ENCODE results near the gene ABCC8.

The ABCC8 gene

DNA sequence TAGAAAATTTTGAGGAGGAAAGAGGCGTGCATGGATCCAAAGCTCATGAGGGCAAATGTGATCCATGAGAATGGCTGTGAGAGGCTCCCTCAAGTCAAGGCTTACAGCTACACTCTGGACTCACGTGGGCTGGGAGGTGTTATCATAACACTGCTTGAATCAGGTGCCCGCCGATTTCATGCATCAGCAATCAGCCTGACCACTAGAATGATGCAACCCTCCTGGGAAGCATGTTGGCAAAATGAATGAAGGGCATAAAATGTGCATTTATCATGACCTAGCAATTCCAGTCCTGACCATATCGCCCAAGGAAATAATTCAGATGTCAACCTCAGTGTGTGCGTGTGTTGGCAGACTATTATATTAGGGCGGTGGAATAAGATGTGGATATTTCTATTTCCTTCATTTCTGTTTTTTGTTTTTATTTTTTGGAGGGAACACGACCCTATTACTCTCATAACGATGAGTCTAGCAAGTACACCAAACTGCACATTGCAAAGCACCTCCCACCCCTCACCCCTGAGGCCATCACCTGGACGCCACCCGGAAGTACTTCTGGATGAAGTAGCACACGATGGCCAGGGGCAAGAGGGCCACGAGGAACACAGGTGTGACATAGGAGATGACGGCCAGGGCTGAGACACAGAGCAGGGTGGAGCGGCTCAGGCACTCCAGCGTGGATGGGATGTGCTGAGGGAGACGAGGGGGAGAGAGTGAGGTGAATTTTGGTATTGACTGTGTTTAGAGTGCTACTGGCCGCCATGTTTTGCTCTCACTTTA is 72.5 kb downstream of the ABCC8 start:
- no peak for DNase-seq (ENCODE audit: low spot score)

DNA sequence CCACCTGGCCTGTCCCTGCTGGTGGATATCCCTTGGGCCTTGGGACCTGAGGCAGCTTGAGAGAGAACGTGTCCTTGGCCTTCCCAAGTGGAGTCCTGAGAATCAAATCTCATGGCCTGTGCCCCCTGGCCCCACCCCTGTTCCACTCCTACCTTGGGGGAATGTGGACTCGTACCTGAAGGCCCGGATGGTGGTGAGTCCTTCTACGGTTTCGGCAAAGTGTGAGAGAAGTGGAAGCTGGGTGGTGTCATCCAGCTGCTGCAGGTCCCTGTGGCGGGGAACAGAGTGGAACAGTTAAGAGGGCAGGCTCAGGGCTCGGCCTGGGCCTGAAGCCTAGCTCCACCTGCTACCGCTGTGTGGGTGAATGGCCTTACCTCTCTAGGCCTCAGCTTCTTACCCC is 74.2 kb downstream of the ABCC8 start:
- DNase-seq (ENCODE audit: low spot score), result no peak

DNA sequence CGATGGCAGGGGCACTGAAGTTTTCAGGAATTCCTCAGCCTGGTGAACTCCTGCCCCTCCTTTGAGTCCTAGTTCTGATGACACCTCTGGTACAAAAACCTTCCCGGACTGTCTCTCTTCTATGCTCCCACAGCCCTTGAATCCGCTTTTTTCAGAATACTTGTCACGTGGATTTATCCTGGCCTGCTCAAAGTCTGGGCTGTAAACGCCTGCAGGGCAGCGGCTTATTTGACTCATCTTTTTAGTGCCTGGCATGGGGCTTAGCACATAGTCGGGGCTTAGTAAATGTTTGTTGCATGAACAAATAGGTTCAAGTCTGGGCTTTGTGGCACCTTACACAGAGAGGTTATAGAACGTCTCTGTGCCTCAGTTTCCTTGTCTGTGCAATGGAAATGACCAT is 74.8 kb downstream of the ABCC8 start:
- no peak for DNase-seq (ENCODE audit: low spot score)

DNA sequence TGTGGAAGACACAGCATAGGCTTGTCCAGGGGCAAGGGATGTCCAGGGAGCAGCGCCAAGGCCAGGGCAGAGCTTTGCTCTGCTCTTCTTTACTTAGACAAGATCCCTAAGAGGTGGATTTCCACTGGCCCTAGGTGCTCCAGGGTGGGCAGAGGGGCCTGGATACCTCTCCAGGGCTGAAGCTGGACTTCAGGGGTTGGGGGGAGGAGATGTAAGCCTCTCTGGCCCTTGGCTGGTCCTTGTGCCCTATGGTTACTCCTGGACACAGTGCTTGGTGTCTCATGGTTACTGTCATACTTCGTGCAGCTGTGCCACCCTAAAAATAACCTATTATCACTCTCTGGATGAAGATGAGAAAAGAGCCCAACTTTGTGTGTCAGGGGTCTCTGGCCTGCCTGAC is 75.3 kb downstream of the ABCC8 start:
- DNase-seq (ENCODE audit: low spot score), result no peak

DNA sequence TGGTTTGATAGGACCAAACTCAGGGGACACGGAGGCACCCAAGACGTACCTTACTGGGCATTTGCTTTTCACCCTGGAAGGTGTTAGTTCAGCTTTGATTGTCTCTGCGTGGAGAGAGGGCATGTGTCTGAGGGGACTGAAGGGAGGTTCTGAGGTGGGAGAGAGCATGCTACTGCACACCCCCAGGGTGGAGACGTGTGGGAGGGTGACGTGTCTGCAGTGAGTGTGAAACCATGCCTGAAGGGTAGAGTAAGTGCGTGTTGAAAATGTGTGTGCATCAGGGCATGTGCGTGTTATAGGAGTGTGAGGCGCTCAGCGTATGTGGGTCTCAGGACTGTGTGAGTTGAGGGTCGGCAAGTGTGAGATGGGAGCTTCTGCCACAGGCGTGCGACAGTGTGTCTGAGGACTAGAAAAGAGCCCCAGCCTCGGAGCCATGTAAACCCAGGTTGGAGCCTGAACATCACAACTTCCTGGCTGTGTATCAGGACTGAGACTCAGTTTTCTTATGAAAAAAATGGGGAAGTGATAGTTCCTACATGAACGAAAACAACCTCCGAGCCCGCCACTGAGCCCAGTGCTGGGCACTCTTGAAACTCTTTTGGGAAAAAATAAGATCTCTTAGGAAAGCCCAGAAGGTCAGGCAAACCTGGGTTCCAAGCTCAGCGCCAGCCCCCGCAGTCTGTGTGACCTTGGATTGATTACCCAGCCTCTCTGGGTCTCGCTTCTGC is 76.4 kb downstream of the ABCC8 start:
- no peak for DNase-seq (ENCODE audit: low spot score)

GRCh38 chr11:17399236-17399635 is 77.4 kb downstream of the ABCC8 start:
- DNase-seq (ENCODE audit: low spot score), result no peak

GRCh38 chr11:17397311-17398002 is 79.2 kb downstream of the ABCC8 start:
- no peak for DNase-seq (ENCODE audit: low spot score)

- DNase-seq (ENCODE audit: low spot score), result no peak
Observed at GRCh38 chr11:17396598-17397310, 79.9 kb downstream of the ABCC8 start.

GRCh38 chr11:17395978-17396377 is 80.7 kb downstream of the ABCC8 start:
- no peak for DNase-seq (ENCODE audit: low spot score)

DNA sequence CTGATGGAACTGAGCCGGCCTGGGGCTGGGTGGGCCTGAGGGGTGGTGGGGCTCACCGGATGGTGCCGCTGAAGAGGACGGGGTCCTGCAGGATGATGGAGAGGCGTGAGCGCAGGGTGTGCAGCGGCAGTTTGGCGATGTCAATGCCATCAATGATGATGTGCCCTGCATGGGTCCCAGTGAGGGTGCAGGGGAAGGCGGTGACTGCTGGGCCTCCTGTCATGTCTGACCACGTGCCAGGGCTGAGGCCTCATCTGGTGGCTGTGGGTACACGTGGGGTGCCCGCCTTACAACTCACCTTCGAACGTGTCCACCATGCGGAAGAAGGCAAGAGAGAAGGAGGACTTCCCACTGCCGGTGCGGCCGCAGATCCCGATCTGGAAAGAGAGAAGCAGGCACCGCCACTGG is 81.1 kb downstream of the ABCC8 start:
- no peak for DNase-seq (ENCODE audit: low spot score)

DNA sequence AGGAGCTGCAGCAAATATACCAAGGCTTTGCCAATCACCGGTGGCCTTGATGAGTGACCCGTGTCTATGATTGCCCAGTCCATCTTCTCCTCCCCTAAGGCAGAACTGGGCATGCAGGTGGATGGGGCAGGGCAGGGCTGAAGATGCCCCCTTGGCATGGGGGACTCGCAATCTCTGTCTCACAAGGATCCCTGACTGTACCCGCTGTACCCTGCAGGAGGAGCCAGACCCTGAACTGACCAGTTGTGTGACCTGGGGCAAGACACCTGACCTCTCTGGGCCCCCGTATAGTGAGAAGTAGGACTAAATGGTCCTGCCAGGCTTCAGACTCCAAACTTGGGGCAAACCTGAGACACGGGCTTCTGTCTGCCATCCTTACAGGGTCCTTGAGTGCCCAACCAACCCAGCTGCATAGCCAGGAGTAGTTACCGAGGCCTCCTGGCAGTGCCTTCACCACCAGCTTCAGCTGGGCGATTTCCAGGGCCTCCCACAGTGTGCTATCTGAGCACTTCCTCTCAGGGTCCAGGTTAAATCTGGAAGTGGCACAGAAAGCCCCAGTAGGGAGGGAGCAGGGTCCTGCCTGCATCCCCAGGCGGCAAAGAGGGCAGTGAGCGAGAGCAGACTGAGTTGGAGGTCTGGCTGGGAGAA is 81.8 kb downstream of the ABCC8 start:
- DNase-seq (ENCODE audit: low spot score), result no peak

- no peak for DNase-seq (ENCODE audit: low spot score)
Observed at GRCh38 chr11:17393472-17393871, 83.2 kb downstream of the ABCC8 start.

DNA sequence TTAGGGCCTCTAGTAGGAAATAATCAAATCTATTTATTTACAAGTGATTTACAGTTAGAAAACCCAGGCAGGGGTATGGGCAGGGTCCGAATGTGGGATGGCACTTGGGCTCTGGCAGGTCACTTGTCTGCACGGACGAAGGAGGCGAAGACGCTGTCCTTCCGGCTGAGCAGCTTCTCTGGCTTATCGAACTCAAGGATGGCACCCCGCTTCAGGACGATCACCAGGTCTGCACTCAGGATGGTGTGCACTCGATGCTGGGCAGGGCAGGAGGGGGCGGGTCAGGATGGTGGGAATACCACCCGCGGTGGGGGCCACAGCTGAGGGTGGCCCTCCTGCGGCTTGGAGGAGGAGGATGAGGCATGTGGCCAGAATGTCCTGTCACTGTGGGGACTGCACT is 83.8 kb downstream of the ABCC8 start:
- DNase-seq (ENCODE audit: low spot score), result no peak

- DNase-seq (ENCODE audit: low spot score), result no peak
Observed at GRCh38 chr11:17391493-17392355, 84.9 kb downstream of the ABCC8 start.

DNA sequence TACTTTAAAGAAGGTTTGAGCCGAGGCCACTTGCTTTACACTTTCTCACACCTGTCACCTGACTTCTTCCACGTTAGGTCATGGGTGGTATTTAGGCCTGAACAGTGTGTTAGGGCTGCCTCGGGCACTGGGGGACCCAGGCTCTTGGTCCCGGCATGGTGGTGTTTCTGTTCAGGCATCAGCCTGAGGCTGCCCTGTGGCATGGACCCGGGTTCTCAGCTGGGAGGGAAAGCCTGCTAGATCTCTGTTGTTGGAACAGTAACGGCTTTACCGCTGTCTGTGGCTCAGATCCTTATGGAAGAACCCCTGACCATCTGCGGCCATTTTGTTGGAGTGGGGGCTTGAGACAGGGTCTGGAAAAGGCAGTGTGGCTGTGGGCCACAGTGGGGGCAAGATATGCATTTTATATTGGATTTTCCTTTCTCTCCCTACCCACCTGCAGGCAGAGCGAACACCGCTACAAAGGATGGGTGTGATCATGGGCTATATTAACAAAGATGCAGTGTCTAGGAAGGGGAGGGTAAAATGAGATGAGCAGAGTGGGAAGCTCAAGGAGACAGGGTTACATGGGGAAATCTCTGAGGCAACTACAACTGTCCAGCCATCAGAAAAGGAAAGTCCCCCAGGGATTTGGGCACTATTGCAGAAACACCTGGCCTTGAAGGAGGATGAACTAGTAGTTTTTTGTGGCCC is 86.5 kb downstream of the ABCC8 start:
- DNase-seq (ENCODE audit: low spot score), result no peak

DNA sequence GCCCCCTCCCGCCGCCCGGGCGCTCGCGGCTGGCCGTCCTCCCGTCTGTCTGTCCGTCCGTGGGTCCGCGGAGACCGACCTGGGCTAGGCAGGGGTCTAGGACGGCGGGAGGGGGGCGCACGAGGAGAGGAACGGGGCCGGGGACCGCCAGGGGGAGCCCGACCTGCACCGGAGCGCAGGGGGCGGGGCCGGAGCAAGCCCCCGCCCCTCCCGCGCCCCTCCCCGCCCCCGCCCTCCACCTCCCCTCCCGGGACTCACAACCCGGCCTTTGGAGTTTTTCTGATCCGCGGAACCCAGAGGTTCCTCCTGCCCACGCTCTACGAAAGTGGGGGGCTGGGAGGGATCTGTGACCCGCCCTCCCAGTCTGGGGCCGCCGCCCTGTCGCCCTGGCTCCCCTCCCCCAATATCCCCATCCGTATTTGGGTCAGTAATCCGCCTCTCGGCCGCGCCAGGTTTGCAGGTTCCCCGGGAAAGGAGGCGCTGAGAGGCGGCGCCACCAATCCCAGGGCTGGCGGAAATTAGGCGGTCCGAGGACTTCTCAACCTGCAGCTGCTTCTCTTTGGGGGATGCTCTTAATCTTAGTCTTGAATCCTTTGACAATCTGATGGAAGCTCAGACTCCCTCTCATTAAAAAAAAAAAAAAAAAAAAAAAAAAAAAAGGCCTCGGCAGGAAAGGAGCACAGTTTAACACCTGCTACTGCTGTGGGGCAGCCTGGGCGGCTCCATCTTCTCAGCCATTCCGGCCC is 87.3 kb downstream of the ABCC8 start:
- DNase-seq (ENCODE audit: low spot score), result peak; percentile 71

GRCh38 chr11:17388609-17389210 is 87.9 kb downstream of the ABCC8 start, which contains the start of gene KCNJ11:
Gene KCNJ11, minus strand, starts transcription at chr11:17388659. Its CDS starts 568 bp downstream, at chr11:17388091.
- no peak for DNase-seq (ENCODE audit: low spot score)

GRCh38 chr11:17387811-17388210 is 88.8 kb downstream of the ABCC8 start:
- DNase-seq (ENCODE audit: low spot score), result no peak

- no peak for DNase-seq (ENCODE audit: low spot score)
Observed at GRCh38 chr11:17387254-17387653, 89.4 kb downstream of the ABCC8 start.
